ENCODE measurements around the gene NMT2.

NMT2 gene

DNA sequence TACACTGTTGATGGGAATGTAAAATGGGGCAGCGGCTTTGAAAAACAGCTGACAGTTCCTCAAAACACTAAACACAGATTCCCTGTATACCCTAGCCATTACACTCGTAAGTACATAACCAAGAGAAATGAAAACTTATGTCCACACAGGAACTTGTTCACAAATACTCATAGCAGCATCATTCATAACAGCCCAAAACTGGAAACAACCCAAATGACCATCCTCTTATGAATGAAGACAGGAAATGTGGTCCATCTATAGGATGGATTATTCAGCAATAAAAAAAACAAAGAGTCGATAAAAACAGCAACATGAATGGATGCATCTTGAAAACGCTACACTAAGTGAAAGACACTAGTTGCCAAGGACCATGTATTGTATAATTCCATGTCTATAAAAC is 23.7 kb downstream of the NMT2 start:
- POLR2A ChIA-PET: no interaction called here
- no peak overlapping the region for H3K27ac ChIP-seq (ENCODE audit: insufficient read depth in 1 of 2, low read depth in 1 of 2, low read length in 2 of 2, poor library complexity in 1 of 2, severe bottlenecking in 2 of 2)
- CTCF ChIA-PET: interaction anchor here (1.0 kb wide), 1 partner anchor 22 kb away, joined by 3 read pairs; no protein-coding TSS in a partner anchor
- H3K27me3 ChIP-seq (replicated peaks in 2 of 5; ENCODE audit: control insufficient read depth in 4 of 5, insufficient read depth in 5 of 5, low read length in 4 of 5): no peaks in the 10 kb centered on the region
- no peak for DNase-seq
- WGBS (ENCODE audit: insufficient coverage): no CpG with 5 or more reads among the region's 4 CpGs
- H3K4me1 ChIP-seq (ENCODE audit: control extremely low read depth in 1 of 4, control insufficient read depth in 4 of 4, insufficient read depth in 4 of 4, low read length in 3 of 4): peaks cover 0 to 5% (median 2%) of the 10 kb centered on the region in 4 experiments
- H3K36me3 ChIP-seq (ENCODE audit: control insufficient read depth in 4 of 4, insufficient read depth in 4 of 4, low read length in 3 of 4): no peaks in the 10 kb centered on the region
- H3K4me3 ChIP-seq (ENCODE audit: control insufficient read depth in 1 of 7, extremely low read depth in 1 of 7, insufficient read depth in 4 of 7, low read depth in 2 of 7, low read length in 6 of 7): no peak overlapping the region
- H3K9me3 ChIP-seq (ENCODE audit: control extremely low read depth in 1 of 5, control insufficient read depth in 4 of 5, insufficient read depth in 2 of 5, low read depth in 1 of 5, low read length in 4 of 5): no peaks in the 10 kb centered on the region

DNA sequence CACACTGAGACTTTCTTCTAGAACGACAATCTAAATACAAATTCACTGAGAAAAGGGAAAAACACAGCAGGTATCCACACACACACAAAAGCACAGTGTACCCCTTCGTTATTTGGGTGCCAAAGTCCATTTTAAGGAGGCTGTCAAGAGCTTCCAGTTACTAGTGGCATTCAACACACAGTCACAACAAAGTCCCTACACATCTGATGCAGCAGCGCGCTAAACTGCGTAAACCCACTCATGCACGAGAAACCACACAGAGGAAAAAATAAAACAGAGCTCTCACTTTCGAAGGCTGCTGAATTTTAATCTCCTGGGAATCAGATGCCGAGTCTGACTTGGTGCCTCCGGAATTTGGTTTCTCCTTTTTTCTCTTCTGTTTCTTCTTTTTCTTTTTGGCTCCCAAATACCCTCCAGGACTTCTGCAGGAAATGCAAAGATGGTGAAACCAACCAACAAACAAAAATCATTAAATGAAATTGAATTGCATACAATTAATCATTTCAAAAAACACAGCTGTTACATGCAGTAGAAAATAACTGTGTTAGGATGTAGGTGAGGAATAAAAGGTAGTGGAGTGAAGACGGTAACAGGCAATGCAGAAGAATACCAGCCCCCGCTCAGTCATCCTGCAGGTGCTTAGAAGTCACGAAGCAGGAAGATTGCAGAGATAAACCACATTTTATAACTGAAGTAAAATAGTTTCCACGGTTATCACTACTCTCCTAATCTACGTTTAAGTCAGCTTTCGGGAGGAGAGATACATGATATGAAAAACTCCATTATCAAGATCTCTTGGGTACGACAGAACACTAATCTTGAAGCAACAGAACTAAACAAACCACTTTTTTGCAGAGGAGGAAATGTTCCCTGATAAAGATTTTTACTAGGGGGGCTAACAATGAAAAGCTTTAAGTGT is 27.1 kb downstream of the NMT2 start:
- H3K9me3 ChIP-seq (ENCODE audit: control extremely low read depth in 1 of 5, control insufficient read depth in 4 of 5, insufficient read depth in 2 of 5, low read depth in 1 of 5, low read length in 4 of 5): no peaks in the 10 kb centered on the region
- H3K4me3 ChIP-seq (ENCODE audit: control insufficient read depth in 1 of 7, extremely low read depth in 1 of 7, insufficient read depth in 4 of 7, low read depth in 2 of 7, low read length in 6 of 7): no peak overlapping the region
- H3K27me3 ChIP-seq (replicated peaks in 2 of 5; ENCODE audit: control insufficient read depth in 4 of 5, insufficient read depth in 5 of 5, low read length in 4 of 5): no peaks in the 10 kb centered on the region
- no peak overlapping the region for H3K27ac ChIP-seq (ENCODE audit: insufficient read depth in 1 of 2, low read depth in 1 of 2, low read length in 2 of 2, poor library complexity in 1 of 2, severe bottlenecking in 2 of 2)
- ChIA-PET POLR2A (interaction anchor here (0.6 kb wide), 1 partner anchor 212 kb away, joined by 3 read pairs; no protein-coding TSS in a partner anchor), CTCF (no interaction called here)
- H3K36me3 ChIP-seq (ENCODE audit: control insufficient read depth in 4 of 4, insufficient read depth in 4 of 4, low read length in 3 of 4): peaks cover 0 to 5% (median 0%) of the 10 kb centered on the region in 4 experiments
- peaks cover 0 to 5% (median 2%) of the 10 kb centered on the region in 4 experiments for H3K4me1 ChIP-seq (ENCODE audit: control extremely low read depth in 1 of 4, control insufficient read depth in 4 of 4, insufficient read depth in 4 of 4, low read length in 3 of 4)
- peak; percentile 13 to 29 (median 21) for DNase-seq
- 94% methylated on average over 7 of the region's 16 CpGs for WGBS (ENCODE audit: insufficient coverage)

DNA sequence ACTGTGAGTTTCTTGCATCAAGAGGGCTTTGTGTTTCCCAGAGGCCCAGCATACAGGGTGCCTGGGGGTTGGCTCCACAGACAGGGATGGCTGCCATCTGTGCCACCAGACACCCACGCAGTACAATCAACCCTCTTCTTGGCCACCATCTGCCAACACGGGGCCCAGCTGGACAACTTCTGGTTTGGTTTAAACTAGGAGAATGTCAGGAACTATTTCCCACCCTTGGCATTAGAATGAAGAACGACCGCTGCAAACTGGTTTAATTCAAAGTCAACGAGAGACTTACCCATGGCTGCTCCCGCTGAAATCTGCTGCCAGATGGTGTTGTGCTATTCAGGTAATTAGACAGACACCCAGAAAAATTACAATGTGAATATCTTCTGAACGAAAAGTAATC is 27.8 kb downstream of the NMT2 start:
- Histone ChIP-seq H3K27me3 (replicated peaks in 2 of 5; ENCODE audit: control insufficient read depth in 4 of 5, insufficient read depth in 5 of 5, low read length in 4 of 5) (no peaks in the 10 kb centered on the region), H3K9me3 (ENCODE audit: control extremely low read depth in 1 of 5, control insufficient read depth in 4 of 5, insufficient read depth in 2 of 5, low read depth in 1 of 5, low read length in 4 of 5) (no peaks in the 10 kb centered on the region), H3K4me3 (ENCODE audit: control insufficient read depth in 1 of 7, extremely low read depth in 1 of 7, insufficient read depth in 4 of 7, low read depth in 2 of 7, low read length in 6 of 7) (no peak overlapping the region), H3K27ac (ENCODE audit: insufficient read depth in 1 of 2, low read depth in 1 of 2, low read length in 2 of 2, poor library complexity in 1 of 2, severe bottlenecking in 2 of 2) (no peak overlapping the region), H3K36me3 (ENCODE audit: control insufficient read depth in 4 of 4, insufficient read depth in 4 of 4, low read length in 3 of 4) (peaks cover 0 to 5% (median 0%) of the 10 kb centered on the region in 4 experiments), H3K4me1 (ENCODE audit: control extremely low read depth in 1 of 4, control insufficient read depth in 4 of 4, insufficient read depth in 4 of 4, low read length in 3 of 4) (peaks cover 0 to 5% (median 2%) of the 10 kb centered on the region in 4 experiments)
- no peak for DNase-seq
- ChIA-PET CTCF (no interaction called here), POLR2A (interaction anchor here (0.6 kb wide), 1 partner anchor 213 kb away, joined by 3 read pairs; no protein-coding TSS in a partner anchor)
- WGBS (ENCODE audit: insufficient coverage): 92% methylated on average over 6 of the region's 7 CpGs

DNA sequence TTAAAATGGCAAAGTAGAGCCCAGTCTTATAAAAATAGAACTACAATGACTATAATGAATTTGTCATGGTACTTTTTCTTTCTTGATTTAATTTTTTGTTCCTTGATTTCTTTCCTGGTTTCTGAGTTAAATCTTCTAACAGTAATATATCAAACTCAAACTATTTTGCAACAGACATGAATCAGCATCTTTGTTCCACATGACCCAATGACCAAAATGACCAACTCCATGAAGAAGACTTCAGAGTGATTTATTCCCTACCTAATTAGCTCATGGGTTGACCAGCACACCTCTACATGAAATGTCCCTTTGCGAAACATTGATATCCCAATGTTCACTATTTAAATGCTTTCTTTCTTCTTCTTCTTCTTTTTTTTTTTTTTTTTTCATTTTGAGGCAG is 30.9 kb downstream of the NMT2 start:
- POLR2A ChIA-PET: no interaction called here

DNA sequence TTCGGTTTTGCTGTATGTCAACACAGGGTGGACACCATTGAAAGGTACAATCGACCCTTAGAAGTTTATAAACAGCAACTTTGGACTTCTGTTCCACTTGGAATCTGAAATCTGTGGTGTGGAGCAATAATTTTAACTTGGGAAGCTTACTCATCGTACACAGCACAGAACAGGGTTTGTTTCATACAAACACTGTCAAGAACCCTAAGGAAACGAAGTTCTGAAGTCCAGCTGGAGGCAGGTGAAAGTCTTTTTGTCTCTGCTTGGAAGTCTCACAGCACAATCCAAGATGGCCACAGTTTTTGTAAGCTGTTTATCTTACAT is 31.5 kb downstream of the NMT2 start:
- Histone ChIP-seq H3K9me3 (ENCODE audit: control extremely low read depth in 1 of 5, control insufficient read depth in 4 of 5, insufficient read depth in 2 of 5, low read depth in 1 of 5, low read length in 4 of 5) (no peaks in the 10 kb centered on the region), H3K4me3 (ENCODE audit: control insufficient read depth in 1 of 7, extremely low read depth in 1 of 7, insufficient read depth in 4 of 7, low read depth in 2 of 7, low read length in 6 of 7) (no peak overlapping the region), H3K36me3 (ENCODE audit: control insufficient read depth in 4 of 4, insufficient read depth in 4 of 4, low read length in 3 of 4) (peaks cover 2 to 23% (median 7%) of the 10 kb centered on the region in 4 experiments), H3K4me1 (ENCODE audit: control extremely low read depth in 1 of 4, control insufficient read depth in 4 of 4, insufficient read depth in 4 of 4, low read length in 3 of 4) (peaks cover 0 to 5% (median 2%) of the 10 kb centered on the region in 4 experiments), H3K27me3 (replicated peaks in 2 of 5; ENCODE audit: control insufficient read depth in 4 of 5, insufficient read depth in 5 of 5, low read length in 4 of 5) (no peaks in the 10 kb centered on the region), H3K27ac (ENCODE audit: insufficient read depth in 1 of 2, low read depth in 1 of 2, low read length in 2 of 2, poor library complexity in 1 of 2, severe bottlenecking in 2 of 2) (no peak overlapping the region)
- 100% methylated on average over 3 of the region's 4 CpGs for WGBS (ENCODE audit: insufficient coverage)
- POLR2A ChIA-PET: no interaction called here
- DNase-seq: no peak
- CTCF ChIA-PET: no interaction called here

More for the DNA sequence above, 30.9 kb downstream of the NMT2 start:
- CTCF ChIA-PET: no interaction called here
- H3K4me3 ChIP-seq (ENCODE audit: control insufficient read depth in 1 of 7, extremely low read depth in 1 of 7, insufficient read depth in 4 of 7, low read depth in 2 of 7, low read length in 6 of 7): no peak overlapping the region
- no peak for DNase-seq
- no peaks in the 10 kb centered on the region for H3K9me3 ChIP-seq (ENCODE audit: control extremely low read depth in 1 of 5, control insufficient read depth in 4 of 5, insufficient read depth in 2 of 5, low read depth in 1 of 5, low read length in 4 of 5)
- H3K4me1 ChIP-seq (ENCODE audit: control extremely low read depth in 1 of 4, control insufficient read depth in 4 of 4, insufficient read depth in 4 of 4, low read length in 3 of 4): peaks cover 0 to 5% (median 2%) of the 10 kb centered on the region in 4 experiments
- peaks cover under 1 to 23% (median 6%) of the 10 kb centered on the region in 4 experiments for H3K36me3 ChIP-seq (ENCODE audit: control insufficient read depth in 4 of 4, insufficient read depth in 4 of 4, low read length in 3 of 4)
- no peak overlapping the region for H3K27ac ChIP-seq (ENCODE audit: insufficient read depth in 1 of 2, low read depth in 1 of 2, low read length in 2 of 2, poor library complexity in 1 of 2, severe bottlenecking in 2 of 2)
- H3K27me3 ChIP-seq (replicated peaks in 2 of 5; ENCODE audit: control insufficient read depth in 4 of 5, insufficient read depth in 5 of 5, low read length in 4 of 5): no peaks in the 10 kb centered on the region
- 100% methylated on average over 1 of the region's 1 CpG for WGBS (ENCODE audit: insufficient coverage)

DNA sequence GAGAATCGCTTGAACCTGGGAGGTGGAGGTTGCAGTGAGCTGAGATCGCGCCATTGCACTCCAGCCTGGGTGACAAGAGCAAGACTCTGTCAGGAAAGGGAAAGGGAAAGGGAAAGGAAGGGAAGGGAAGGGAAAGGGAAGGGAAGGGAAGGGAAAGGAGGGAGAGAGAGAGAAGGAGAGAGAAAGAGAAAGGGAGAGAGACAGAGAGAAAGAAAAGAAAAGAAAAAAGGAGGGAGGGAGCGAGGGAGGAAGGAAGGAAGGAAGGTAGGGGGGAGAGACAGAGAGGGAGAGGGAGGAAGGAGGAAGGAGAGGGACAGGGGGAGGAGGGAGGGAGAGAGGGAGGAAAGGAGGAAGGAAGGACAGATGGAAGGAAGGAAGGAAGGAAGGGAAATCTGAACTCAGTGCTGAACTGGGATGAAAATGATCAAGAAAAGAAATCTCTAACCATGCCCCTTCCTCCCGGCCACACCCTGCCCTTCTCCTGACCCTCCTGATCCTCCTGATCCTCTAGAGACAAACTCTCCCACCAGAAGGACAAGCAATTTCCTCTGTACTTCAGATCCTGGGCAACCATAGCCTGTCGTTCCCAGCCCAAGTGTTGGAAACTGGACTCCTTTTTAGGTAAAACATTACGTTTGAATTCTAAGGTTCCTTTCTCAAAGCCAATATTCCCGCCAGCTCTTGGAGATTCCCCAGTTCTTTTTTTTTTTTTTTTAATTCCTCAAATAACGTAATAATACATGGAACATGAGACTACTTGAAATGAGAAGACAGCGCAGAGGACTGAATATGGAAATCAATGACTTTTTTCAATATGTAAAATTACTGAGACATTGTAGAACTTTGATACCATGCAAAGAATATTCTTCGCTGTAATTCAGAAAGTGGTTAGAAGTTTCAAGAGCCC is 32.1 kb downstream of the NMT2 start:
- Histone ChIP-seq H3K9me3 (ENCODE audit: control extremely low read depth in 1 of 5, control insufficient read depth in 4 of 5, insufficient read depth in 2 of 5, low read depth in 1 of 5, low read length in 4 of 5) (no peaks in the 10 kb centered on the region), H3K27me3 (replicated peaks in 2 of 5; ENCODE audit: control insufficient read depth in 4 of 5, insufficient read depth in 5 of 5, low read length in 4 of 5) (no peaks in the 10 kb centered on the region), H3K4me3 (ENCODE audit: control insufficient read depth in 1 of 7, extremely low read depth in 1 of 7, insufficient read depth in 4 of 7, low read depth in 2 of 7, low read length in 6 of 7) (no peak overlapping the region), H3K27ac (ENCODE audit: insufficient read depth in 1 of 2, low read depth in 1 of 2, low read length in 2 of 2, poor library complexity in 1 of 2, severe bottlenecking in 2 of 2) (no peak overlapping the region), H3K4me1 (ENCODE audit: control extremely low read depth in 1 of 4, control insufficient read depth in 4 of 4, insufficient read depth in 4 of 4, low read length in 3 of 4) (peaks cover 0 to under 1% (median 0%) of the 10 kb centered on the region in 4 experiments), H3K36me3 (ENCODE audit: control insufficient read depth in 4 of 4, insufficient read depth in 4 of 4, low read length in 3 of 4) (peaks cover 2 to 23% (median 7%) of the 10 kb centered on the region in 4 experiments)
- ChIA-PET POLR2A (no interaction called here), CTCF (no interaction called here)
- no peak for DNase-seq
- 98% methylated on average over 8 of the region's 11 CpGs for WGBS (ENCODE audit: insufficient coverage)

Measured in common myeloid progenitor, CD34-positive (primary cell).